SK-N-SH treated with all-trans-retinoic acid at 6 μM for 48 hours (cell line): ENCODE measurements around the gene ISG15.
"Not testable (repeated sequence)": the region's sequence is repeated elsewhere in the genome, so short reads cannot be mapped to it uniquely, and the experiment has no call there.

Experiments used
- BACH2 ChIP-seq: fragments of 250-450 bp; sonication (Bioruptor Pico); IDR thresholded peaks from 2 replicates; pipeline ENCODE4 v1.9.0; 2021; ENCODE audit warnings: mild to moderate bottlenecking, borderline replicate concordance
- ESRRG ChIP-seq: fragments of 250-450 bp; sonication (Bioruptor Pico); IDR thresholded peaks from 2 replicates; pipeline ENCODE4 v1.6.1; 2021; ENCODE audit warnings: mild to moderate bottlenecking
- ISL1 ChIP-seq: fragments of 250-450 bp; sonication (Bioruptor Pico); IDR thresholded peaks from 2 replicates; pipeline ENCODE4 v2.1.2; 2022; ENCODE audit warnings: mild to moderate bottlenecking, moderate library complexity
- SNAI2 ChIP-seq: fragments of 250-450 bp; sonication (Bioruptor Pico); IDR thresholded peaks from 2 replicates; pipeline ENCODE4 v1.5.0; 2020; ENCODE audit warnings: mild to moderate bottlenecking, moderate library complexity
- TOX ChIP-seq: fragments of 250-450 bp; sonication (Bioruptor Pico); IDR thresholded peaks from 2 replicates; pipeline ENCODE4 v1.8.0; 2021; ENCODE audit warnings: mild to moderate bottlenecking, moderate library complexity, borderline replicate concordance
- TSHZ2 ChIP-seq: fragments of 250-450 bp; sonication (Bioruptor Pico); IDR thresholded peaks from 2 replicates; pipeline ENCODE4 v1.5.0; 2020; ENCODE audit warnings: mild to moderate bottlenecking, moderate library complexity
- ZFP3 ChIP-seq: fragments of 250-450 bp; sonication (Bioruptor Pico); IDR thresholded peaks from 2 replicates; pipeline ENCODE4 v1.5.0; 2020; ENCODE audit warnings: mild to moderate bottlenecking, moderate library complexity
- ZNF565 ChIP-seq: fragments of 450-650 bp; formaldehyde crosslinking; conservative IDR thresholded peaks from 2 replicates; pipeline ENCODE4 v1.5.0; 2020; ENCODE audit warnings: low read depth, mild to moderate bottlenecking, moderate library complexity
- ZNF70 ChIP-seq: fragments of 450-650 bp; formaldehyde crosslinking; IDR thresholded peaks from 2 replicates; pipeline ENCODE4 v1.5.0; 2020; ENCODE audit warnings: mild to moderate bottlenecking, moderate library complexity
- ZNF8 ChIP-seq: fragments of 450-650 bp; formaldehyde crosslinking; IDR thresholded peaks from 2 replicates; pipeline ENCODE4 v1.5.0; 2020; ENCODE audit warnings: mild to moderate bottlenecking, moderate library complexity
- TF ChIP-seq, protein P1 (sequence below): fragments of 250-450 bp; sonication (Bioruptor Pico); IDR thresholded peaks from 2 replicates; pipeline ENCODE4 v1.8.0; 2020; ENCODE audit warnings: mild to moderate bottlenecking, moderate library complexity, borderline replicate concordance
- TF ChIP-seq, protein P2 (sequence below): fragments of 250-450 bp; sonication (Bioruptor Pico); IDR thresholded peaks from 2 replicates; pipeline ENCODE4 v1.5.1; 2020; ENCODE audit warnings: low read depth, mild to moderate bottlenecking, moderate library complexity
- TF ChIP-seq, protein P3 (sequence below): fragments of 250-450 bp; sonication (Bioruptor Pico); IDR thresholded peaks from 2 replicates; pipeline ENCODE4 v1.8.0; 2021; ENCODE audit warnings: low read depth, mild to moderate bottlenecking, moderate library complexity, borderline replicate concordance

- TF ChIP-seq ISL1 (CRISPR knock-in tag); ZNF8 (CRISPR knock-in tag); ZFP3 (CRISPR knock-in tag); SNAI2; ZNF565 (CRISPR knock-in tag); TSHZ2; ESRRG (CRISPR knock-in tag); ZNF70; BACH2 (CRISPR knock-in tag); TOX (CRISPR knock-in tag): not testable (repeated sequence)
- TF ChIP-seq, protein P1, sequence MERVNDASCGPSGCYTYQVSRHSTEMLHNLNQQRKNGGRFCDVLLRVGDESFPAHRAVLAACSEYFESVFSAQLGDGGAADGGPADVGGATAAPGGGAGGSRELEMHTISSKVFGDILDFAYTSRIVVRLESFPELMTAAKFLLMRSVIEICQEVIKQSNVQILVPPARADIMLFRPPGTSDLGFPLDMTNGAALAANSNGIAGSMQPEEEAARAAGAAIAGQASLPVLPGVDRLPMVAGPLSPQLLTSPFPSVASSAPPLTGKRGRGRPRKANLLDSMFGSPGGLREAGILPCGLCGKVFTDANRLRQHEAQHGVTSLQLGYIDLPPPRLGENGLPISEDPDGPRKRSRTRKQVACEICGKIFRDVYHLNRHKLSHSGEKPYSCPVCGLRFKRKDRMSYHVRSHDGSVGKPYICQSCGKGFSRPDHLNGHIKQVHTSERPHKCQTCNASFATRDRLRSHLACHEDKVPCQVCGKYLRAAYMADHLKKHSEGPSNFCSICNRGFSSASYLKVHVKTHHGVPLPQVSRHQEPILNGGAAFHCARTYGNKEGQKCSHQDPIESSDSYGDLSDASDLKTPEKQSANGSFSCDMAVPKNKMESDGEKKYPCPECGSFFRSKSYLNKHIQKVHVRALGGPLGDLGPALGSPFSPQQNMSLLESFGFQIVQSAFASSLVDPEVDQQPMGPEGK (CRISPR knock-in tag) = not testable (repeated sequence)
- TF ChIP-seq, protein P2, sequence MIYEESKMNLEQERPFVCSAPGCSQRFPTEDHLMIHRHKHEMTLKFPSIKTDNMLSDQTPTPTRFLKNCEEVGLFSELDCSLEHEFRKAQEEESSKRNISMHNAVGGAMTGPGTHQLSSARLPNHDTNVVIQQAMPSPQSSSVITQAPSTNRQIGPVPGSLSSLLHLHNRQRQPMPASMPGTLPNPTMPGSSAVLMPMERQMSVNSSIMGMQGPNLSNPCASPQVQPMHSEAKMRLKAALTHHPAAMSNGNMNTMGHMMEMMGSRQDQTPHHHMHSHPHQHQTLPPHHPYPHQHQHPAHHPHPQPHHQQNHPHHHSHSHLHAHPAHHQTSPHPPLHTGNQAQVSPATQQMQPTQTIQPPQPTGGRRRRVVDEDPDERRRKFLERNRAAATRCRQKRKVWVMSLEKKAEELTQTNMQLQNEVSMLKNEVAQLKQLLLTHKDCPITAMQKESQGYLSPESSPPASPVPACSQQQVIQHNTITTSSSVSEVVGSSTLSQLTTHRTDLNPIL (CRISPR knock-in tag) = not testable (repeated sequence)
- TF ChIP-seq, protein P3, sequence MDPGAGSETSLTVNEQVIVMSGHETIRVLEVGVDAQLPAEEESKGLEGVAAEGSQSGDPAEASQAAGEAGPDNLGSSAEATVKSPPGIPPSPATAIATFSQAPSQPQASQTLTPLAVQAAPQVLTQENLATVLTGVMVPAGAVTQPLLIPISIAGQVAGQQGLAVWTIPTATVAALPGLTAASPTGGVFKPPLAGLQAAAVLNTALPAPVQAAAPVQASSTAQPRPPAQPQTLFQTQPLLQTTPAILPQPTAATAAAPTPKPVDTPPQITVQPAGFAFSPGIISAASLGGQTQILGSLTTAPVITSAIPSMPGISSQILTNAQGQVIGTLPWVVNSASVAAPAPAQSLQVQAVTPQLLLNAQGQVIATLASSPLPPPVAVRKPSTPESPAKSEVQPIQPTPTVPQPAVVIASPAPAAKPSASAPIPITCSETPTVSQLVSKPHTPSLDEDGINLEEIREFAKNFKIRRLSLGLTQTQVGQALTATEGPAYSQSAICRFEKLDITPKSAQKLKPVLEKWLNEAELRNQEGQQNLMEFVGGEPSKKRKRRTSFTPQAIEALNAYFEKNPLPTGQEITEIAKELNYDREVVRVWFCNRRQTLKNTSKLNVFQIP (CRISPR knock-in tag) = not testable (repeated sequence)
These were observed 17.8 kb downstream of the ISG15 start for GRCh38 chr1:1030867-1031658.
